DMS153 treated with DMSO at 0.1 percent for 48 hours (cell line): ENCODE measurements around the gene HSPA8.
"Not testable (repeated sequence)": the region's sequence is repeated elsewhere in the genome, so short reads cannot be mapped to it uniquely, and the experiment has no call there.

ENCODE experiments used
- DNase-seq: peaks from one replicate; lab custom pipeline; 2025; ENCODE audit not compliant: unreplicated experiment; lab: John Stamatoyannopoulos, UW

The HSPA8 gene

DNA sequence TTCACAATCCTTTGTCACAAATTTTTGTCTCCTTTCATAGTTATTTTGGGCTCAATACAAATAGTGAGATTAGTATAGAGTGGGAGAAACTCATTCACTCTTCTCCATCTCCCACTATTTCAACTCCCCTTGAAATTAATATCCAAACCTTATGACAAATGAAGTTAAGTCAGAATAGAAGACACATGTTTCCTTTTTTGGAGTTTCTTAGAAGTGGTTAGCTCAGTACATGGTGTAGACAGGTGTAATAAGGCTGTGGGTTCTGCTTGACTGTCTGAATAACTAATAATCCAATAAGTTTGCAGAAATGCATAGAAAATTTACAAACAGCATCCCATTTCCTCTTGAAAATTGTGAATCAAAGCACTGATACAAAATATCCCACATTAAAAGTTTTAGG is 10.8 kb upstream of the HSPA8 start:
- no peak for DNase-seq

DNA sequence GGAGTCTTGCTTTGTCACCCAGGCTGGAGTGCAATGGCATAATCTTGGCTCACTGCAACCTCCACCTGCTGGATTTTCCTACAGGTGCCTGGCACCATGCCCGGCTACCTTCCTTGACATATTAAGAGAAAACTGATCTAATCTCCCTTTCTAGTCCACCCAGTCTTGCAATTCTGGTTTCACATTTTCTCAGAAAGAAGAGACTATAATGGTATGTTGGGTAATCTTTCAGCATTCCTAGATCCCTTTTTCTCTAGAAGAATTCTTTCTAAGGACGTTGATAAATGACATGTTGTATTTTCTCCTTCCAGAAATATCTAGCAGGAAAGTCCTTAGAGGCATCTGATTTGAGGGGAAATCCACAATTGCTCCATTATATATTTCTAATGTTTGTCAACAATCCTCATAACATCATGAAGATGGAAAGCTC is 10.4 kb upstream of the HSPA8 start:
- no peak for DNase-seq

DNA sequence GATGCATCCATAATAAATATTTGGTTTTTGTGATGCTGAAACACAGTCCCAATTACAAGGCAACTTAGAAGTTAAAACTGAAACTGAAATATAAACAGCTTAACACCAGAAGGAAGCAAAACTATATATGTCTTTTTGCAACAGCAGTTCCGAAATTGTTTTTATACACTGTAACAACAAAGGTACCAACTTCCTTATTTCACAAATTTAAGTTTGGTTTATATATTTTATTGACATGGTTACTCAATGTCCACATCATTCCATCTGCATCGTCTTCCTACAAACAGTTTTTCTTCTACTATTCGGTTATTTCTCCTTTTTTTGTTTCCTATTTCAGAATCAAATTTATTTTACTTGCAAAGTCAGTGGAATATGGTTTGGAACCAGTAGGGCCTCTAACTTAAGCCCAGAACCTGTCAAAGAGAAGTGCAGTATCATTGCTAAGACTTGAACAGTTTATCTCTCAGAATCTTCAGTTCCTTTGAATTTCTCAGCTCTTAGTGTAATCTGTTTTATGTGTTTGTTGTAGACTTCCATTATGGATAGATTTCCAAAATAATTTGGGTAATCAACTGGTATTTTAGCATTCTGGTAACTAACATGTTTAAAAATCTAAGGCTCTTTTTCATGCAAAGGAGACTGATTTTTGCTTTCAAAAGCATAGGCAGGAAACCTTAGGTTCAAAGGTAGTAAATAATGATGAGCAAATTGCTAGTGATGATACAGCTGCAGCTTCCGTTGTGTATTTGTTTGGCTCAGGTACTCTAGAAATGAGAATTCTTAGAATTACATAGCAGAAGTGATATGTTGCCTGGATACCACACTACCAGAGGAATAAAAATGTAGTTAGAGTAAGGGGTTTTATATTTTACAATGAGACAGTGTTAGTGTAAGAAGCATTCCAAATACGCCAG is 8.2 kb upstream of the HSPA8 start:
- DNase-seq: no peak

DNA sequence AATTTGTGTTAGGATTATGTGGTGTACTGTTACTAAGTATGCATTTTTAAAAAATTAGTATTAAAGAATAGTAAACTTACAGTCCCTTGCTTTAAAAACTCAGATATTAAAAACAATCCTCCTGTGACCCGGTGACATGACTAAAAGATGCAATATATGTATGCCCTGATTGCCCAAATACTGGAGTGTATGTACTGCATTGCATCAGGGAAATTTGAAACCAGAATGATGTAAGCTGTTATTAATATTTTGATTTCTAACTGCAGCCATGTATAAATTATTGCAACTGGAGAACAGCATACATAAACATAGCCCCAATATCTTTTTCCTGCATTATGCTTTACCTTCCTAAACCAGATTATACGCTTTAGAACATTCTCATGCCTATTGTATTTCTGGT is 3.7 kb upstream of the HSPA8 start:
- no peak for DNase-seq

DNA sequence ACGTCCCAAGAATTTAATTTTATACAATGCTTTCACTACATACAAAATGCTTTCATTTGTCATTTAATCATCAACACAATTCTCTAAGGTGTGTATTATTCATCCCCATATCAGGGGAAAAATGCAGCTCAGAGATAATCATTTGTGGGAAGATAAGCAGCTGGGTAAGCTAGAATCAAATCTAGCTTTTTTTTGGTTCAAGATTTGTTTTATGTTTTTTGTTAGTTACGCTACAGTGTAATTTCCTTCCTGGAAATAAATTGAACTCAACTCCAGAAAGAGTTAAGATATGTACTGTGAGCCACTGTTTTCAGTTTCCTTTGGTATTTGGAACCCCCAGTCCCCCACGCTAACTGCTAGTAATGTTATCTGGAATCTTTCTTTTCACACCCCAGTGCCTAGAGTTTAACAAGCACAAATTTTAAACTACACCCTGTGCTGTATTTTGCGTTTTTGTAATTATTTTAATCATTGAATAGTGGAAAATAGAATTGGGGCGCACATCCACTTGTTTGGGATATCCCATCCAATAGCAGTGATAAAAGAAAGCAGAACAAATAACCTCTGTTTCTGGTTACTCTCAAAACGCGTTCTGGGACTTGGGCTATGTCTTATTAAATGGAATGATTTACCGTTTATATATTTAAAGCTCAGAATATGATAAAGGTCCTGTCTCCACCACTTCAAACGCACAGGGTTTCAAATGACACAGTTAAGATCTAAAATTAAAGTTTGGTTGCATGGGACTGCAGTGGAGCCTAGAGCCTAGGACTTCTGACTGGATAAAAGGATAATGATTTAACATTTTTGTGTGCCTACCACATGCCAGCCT is 2.1 kb upstream of the HSPA8 start:
- DNase-seq: no peak

DNA sequence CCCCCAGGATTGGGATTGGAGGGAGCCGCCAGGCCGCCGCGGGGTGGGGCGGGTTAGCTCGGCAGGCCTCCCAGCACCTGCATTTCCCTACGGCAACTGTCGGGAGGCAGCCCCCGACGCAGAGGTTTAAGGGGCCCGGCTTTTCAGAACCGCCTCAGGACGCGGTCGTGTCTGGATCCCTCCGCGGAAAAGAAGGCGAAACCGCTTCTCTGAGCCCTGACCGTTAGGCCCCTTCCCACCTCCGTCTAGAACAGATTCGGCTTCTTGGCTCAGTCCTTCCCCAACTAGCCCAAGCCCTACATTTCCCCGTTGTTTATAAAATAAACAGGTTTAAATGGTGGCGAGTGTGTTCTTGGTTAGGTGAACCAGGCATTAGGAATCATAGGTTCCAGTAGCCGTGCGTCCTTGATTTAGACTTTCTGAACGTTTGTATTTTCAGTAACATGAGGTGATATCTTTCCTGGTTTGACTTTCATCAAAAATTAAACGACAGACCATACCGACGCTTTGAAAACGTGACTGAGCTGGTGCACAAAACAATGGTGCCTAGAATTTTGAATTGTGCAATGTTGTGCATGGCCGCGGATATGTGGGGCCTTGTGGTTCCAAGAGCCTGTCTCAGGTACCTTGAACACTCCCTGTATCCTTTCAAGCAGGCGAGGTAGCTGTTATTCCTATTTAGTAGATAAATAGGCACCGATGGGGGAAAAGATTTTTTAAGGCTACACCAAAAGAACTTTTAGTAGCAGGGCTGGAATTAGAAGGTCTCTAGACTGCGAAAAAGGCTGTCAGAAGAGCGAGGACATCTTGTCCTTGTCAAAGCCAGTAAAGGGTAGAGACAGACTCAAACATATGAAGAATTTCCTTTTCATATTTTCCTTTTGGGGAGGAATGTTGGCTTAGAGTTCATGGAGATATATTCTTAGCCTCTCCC is 1.2 kb upstream of the HSPA8 start:
- peak; percentile 43 for DNase-seq

DNA sequence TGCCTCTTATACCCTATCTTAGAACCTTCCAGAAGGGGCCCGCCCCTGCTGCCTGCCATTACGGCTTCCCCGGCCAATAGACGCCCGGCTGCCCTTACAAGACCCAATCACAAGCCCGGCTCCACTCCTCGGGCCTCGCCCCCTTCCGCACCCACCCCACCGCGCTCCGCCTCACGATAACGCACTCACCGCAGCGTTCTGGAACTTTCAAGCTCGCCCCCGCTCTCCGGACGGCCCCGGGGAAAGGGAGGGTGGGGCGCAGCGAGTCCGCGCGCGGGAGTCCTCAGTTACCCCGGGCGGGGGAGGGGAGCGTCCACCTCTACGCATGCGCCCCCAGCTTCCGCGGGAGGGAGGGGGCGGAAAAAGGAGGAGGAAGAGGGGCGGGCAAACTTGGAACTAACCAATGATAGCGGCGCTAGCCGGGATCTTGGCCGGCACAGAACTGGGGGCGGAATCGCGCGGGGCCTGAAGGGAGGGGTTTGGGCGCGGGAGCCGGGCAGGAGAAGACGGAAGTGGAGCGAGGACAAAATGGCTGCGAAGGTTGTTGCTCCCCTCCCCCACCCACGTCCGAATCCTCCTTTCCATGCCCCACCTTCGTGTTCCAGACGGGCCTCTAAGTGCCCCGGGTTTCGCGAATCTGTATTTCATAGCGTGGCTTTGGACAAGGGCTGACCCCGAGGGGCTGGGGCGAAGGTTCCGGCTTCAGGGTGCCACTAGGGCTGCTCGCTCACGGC is 389 bp upstream of the HSPA8 start:
- peak; percentile 100 for DNase-seq

DNA sequence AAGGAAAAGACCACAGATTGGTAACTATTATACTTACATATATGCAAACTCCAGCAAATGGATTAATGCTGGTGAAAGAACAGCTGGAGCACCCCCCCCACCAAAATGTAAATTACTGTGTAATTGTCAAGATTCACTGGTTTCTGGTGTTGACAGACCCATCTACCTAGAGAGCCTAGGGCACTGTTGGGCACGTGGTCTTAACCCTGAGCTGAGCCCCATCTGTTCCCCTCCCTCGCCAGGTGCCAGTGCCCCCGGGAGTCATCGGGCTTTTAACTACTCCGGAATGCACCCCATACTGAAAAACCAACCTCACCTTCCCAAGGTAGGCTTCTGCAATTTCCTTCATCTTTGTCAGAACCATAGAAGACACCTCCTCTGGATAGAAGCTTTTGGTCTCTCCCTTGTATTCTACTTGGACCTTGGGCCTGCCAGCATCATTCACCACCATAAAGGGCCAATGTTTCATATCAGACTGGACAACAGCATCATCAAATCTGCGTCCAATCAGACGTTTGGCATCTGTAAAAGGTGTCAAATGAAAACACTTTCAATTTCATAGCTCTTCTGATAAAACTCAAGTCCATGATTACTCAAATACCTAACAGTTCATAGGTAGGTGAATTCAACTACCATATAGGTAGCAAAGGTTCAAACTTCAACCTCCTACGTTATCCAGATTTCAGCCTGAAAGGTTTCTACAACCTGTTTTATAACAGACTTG is 1.5 kb downstream of the HSPA8 start:
- DNase-seq: no peak

DNA sequence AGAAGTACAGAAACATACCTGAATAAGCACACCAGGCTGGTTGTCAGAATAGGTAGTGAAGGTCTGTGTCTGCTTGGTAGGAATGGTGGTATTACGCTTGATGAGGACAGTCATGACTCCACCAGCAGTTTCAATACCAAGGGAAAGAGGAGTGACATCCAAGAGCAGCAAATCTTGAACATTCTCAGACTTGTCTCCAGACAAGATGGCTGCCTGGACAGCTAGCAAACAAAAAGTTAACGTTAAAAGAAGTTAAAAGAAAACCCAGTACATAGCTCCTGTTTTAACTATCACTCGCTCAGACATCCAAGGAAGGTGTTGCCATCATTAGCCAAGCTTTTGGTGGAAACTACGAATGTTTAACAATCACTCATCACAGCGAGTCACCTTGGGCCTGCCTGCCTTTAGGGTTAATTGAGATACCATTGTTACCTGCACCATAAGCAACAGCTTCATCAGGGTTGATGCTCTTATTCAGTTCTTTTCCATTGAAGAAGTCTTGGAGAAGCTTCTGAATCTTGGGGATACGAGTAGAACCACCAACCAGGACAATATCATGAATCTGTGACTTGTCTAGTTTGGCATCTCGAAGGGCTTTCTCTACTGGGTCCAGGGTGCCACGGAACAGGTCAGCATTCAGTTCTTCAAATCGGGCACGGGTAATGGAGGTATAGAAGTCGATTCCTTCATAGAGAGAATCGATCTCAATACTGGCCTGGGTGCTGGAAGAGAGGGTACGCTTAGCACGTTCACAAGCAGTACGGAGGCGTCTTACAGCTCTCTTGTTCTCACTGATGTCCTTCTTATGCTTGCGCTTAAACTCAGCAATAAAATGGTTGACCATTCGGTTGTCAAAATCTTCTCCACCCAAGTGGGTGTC is 2.7 kb downstream of the HSPA8 start:
- DNase-seq: not testable (repeated sequence)

DNA sequence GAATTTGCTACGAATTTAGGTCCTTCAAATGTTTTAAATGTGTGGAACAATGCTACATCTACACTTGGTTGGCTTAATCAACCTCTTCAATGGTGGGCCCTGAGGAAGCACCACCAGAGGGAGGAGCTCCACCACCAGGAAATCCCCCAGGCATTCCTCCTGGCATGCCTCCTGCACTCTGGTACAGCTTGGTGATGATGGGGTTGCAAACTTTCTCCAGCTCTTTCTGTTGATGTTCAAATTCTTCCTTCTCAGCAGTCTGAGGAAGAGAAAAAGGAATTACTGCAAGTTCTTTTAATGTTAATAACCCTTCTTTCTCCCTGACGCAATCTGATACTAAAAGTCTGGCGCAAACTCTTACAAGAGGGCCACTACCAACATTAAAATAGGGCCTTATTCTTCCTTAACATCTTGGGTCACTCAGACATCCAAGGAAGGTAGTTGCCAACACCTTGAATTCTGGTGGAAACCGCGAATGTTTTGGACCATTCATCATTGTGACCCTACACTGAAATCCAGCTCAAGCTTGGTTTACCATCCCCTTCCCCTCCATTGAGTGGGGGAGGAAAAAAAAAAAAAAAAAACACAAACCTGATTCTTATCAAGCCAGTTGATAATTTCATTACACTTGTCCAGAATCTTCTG is 4.2 kb downstream of the HSPA8 start:
- DNase-seq: no peak

DNA sequence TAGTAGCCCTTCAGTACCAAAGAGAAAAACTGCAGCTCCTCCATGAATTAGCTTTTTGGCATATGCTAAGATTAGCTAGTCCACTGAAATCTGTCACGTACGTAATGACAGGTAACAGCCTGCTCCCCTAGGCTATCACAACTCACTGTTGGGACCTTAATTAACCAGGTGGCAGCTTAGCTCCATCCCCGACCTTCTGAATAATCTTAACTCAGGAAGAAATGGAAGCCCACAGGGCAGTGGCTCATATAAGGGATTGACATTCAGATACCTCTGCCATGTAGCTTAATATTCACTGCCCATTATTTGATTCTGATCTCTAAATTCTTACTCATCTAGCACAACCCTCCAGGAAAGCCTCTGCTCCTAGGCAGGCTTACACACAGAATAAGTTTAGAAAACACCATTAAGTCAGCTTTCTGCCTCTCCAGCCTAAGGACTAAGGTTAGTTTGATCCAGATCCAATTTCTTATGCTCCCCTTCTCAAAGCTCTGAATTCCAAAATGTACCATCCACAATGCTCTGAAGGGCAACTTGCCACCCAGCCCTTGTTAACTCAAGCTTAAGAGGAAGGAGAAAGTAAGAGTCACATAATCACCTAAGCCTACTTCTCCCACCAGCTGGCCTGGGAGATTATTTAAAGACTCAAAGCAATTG is 5.0 kb downstream of the HSPA8 start:
- no peak for DNase-seq

DNA sequence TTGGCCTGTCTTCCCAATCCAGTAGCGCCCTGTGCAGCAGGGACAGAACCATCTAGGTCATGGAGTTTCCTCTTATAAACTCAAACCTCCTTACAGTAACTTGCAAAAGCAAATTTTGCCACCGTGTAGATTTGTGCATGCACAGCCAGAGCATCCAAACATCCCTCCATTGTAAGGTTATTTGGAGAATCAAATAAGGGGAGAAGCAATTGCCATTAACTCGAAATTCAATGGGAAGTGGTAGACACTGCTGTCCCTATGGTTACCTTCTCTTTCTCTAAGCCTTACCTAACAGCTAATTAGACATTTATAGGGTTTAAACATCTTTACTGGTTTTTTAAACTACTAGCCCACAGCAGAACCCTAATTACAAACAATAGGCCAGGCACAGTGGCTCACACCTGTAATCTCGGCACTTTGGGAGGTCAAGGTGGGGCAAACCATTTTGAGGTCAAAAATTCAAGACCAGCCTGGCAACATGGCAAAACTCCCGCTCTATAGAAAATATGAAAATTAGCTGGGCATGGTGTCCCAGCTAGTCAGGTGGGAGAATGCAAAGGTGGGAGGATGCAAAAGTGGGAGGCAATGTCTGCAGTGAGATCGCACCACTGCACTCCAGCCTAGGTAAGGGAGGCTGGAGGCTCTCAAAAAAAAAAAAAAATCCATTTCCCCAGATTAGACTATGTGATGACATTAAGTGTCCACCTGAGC is 6.6 kb downstream of the HSPA8 start:
- DNase-seq: no peak

DNA sequence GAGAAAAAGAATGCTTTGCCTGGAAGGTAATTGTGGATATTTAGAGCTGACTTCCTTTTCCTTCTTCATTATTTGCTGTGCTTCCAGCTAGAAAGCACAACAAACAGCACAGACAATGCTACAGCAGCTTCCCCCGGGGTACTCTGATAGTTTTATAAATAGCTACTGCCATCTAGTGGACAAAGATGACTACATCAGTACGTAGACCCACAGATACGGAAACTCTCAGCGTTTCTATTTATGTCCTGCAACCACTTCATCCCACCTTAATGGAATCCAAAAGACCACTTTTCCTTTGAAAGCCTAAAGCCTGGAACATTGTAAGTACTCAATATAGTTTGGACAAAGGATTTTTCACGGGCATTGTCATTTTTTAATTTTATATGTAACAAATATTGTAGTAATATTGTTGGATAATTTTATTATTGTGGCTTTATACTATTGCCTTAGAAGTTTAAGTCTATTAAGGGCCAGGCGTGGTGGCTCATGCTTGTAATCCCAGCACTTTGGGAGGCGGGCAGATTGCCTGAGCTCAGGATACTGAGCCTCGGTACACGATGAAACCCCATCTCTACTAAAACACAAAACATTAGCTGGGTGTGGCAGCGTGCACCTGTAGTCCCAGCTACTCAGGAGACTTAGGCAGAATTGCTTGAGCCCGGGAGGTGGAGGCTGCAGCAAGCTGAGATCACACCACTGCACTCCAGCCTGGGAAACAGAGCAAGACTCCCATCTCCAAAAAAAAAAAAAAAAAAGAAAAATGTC is 7.5 kb downstream of the HSPA8 start:
- DNase-seq: peak; percentile 74

DNA sequence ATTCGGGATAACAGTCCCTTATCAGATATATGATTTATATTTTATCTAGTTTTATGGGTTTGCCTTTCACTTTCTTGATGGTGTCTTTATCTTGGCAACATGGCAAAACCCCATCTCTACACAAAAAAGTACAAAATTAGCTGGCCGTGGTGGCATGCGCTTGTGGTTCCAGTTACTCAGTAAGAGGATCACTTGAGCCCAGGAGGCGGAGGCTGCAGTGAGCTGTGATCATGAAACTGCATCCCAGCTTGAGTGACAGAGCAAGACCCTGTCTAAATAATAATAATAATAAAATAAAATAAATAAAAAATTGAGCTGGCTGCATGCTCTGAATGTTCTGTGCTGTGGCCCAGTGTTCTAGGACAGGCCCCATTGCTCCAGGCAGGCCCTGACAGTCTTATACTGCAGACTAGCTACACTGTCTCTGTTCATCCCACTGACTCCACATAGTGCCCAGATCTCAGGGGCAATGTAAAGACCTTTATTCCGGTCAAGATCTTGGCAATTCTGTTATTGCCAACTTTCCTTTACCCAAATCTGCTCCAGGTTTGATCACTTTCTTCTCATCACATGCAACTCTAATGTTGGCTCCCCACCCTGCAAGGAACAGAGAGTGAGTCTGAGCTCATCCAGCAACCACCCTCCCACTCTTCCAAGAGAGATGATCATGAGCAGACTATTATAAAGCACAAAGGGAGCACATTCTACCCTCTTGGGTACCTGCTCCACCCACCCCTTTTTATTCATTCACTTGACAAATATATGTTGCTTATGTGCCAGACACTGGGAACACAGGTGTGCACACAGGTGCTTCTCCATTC is 8.8 kb downstream of the HSPA8 start:
- DNase-seq: no peak

DNA sequence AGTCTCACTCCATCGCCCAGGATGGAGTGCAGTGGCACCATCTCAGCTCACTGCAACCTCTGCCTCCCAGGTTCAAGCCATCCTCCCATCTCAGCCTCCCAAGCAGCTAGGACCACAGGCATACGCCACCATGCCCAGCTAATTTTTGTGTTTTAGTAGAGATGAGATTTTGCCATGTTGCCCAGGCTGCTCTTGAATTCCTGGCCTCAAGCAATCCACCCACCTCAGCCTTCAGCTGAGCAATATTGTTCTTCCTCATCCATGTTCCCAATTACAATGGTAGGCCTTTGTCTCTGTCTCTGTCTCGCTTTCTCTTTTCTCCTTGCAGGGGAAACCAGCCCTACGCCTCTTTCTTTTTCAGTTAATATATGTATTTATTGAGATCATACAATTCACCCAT is 10.3 kb downstream of the HSPA8 start:
- no peak for DNase-seq
